Adrenal gland (tissue), 5 donors: ENCODE measurements around the gene HOXA9.

Experiments used
- CTCF ChIP-seq, 6 experiments: fragments of 450-650 bp in 4 of 6; fragments of 200-600 bp in 2 of 6; sonication (generic) in 1 of 6; IDR thresholded peaks; 1 replicate in 5 of 6; 2 replicates in 1 of 6; pipeline versions ENCODE4 v1.5.1 to v1.8.0; 2016 to 2021; ENCODE audit warnings: antibody characterized with exemption in 6 of 6, mild to moderate bottlenecking in 2 of 6, moderate library complexity in 1 of 6
- POLR2A ChIP-seq, 2 donors: fragments of 450-650 bp; IDR thresholded peaks; one replicate each; pipeline ENCODE4 v1.6.1; 2017; ENCODE audit warnings: antibody characterized with exemption in 2 of 2, mild to moderate bottlenecking in 2 of 2, moderate library complexity in 1 of 2
- donor health status: DM: no; HTN: no; CAD: no.

- TF ChIP-seq CTCF (IDR thresholded peaks at IDR 0.05) (no peak), POLR2A (IDR thresholded peaks at IDR 0.05) (no peak)
These were observed 18.5 kb upstream of the HOXA9 start for GRCh38 chr7:27183682-27184336.
